Stimulated activated CD4-positive, alpha-beta T cell treated with anti-CD3 and anti-CD28 coated beads, Interleukin-12 subunit alpha, Interleukin-12 subunit beta, amount 100 ng/mL, for 4 hours (primary cell): Measurements from ENCODE around the gene USP32.

Experiments
- DNase-seq: peaks from one replicate; pipeline ENCODE4 v3.0.0-alpha.2; 2020

USP32 gene

GRCh38 chr17:60147553-60148223 is 244.2 kb downstream of the USP32 start:
- DNase-seq: no peak

GRCh38 chr17:60146206-60146605 is 245.7 kb downstream of the USP32 start:
- DNase-seq: no peak

GRCh38 chr17:60145006-60145935 is 246.7 kb downstream of the USP32 start:
- no peak for DNase-seq

DNA sequence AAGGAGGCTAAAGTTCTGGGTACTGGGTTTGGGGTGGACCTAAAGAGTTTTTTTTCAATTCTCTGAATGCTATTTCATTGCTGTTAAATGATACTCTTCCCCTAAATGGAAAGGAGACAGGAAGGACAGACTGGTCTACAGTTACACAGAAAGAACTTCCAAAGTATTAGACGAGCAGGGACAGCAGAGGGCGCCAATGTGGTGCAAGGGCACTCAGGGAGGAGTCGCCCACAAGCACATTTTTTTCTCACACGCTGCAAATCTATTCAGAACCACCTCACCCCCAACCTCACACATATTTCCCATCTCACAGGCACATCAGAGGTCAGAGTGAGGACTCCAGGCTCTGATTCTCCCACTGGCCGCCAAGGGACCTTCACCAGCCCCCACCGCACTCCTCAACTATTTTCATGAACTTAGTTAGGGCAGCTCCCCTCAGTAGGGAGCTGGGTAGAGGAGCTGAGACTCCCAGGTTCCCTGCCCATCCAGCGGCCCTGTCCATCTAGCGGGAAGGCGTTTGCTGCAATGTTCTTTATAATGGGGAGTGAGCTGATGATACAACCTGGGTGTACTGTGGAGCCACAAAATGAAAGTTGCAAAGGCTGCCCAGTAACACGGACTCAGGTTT is 248.9 kb downstream of the USP32 start:
- peak; percentile 78 for DNase-seq

GRCh38 chr17:60141111-60142018 is 250.6 kb downstream of the USP32 start:
- DNase-seq: no peak

DNA sequence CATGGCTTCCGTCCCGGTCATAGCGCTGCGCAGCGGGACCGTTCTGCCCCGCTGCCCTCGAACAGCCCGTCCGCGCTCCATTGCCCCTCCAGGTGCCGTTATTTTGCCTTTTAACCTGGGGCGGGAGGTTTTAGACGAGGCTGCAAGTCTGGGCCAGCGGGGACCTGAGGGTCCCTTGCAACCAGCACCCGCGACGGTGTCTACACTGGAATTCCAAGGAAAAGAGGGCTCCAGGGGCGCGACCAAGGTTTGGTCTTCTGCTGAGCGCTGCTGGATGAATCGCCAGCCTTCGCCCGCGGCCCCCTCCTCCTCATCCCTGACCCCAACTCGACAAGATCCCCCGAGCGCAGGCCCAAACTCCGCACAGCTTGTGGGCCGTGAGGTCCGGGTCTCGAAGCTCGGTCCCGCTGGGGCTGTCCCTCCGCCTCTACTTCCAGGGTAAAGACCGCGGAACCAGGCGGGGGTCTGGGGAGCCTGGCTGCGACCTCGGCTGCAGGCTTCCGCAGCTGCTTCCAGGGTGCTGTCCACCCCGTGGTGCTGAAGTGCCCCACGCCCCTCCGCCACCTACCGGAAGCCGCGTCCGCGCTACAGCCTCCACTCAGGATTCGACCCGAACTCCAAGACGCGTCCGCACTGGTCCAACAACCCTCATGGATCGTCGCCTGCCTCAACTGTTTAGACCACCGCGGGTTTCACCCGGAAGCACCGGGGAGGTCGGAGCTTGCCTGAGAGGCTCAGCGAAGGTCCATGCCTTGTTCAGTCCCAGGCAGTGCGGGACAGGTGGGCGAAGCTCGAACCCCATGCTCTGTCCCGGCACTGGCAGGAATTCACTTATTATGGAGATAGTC is 252.3 kb downstream of the USP32 start:
- DNase-seq: peak; percentile 66

DNA sequence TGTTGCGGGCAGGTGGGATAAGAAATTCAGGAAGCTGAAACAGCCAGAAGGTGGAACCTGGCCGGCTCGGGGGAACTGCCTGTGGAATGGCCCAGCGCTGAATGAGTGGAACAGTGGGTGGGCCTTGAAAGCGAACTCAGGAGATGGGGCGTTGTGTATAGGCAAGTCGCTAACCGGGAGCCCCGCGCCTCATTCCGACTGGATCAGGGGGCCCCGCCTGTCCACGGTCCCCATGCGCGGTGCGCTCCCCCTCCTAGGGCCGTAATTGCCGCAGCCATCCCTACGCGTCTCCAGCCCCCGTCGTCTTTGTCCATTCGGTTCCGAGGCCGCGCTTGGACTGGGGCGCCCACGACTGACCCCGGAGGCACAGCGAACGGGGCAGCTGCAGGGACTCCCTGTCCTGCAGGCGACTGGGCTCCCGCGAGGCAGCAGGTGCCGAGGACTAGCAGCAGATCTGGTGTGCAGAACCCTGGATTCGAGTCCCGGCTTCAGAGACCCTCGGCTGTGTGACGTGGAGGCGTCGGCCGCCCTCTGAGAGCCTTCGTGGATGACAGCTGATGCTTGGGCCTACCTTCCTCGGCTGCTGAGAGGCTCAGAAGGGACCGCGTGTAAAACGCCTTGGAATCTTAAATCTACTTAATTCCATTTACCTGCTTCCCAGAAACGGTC is 253.0 kb downstream of the USP32 start:
- no peak for DNase-seq

DNA sequence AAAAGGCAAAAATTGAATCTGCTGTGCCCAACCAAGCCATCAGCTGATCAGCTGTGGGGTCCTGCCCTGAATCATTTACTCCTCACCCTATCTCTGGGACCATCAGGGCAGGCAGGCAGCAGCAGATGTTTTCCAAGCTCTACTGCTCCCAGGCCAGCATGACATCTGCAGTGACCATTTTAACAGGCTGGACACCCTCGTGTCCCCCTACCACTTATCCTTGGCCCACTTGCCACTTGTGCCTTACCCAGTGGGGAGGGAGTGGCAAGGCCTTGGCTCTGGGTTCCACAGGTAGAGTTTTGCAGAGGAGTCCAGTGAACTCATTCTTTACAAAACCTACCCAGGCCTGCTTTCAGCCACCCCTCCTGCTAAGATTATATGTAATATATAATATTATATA is 254.2 kb downstream of the USP32 start:
- DNase-seq: no peak

- DNase-seq: no peak
Measured at GRCh38 chr17:60135951-60136666, 255.8 kb downstream of the USP32 start.

DNA sequence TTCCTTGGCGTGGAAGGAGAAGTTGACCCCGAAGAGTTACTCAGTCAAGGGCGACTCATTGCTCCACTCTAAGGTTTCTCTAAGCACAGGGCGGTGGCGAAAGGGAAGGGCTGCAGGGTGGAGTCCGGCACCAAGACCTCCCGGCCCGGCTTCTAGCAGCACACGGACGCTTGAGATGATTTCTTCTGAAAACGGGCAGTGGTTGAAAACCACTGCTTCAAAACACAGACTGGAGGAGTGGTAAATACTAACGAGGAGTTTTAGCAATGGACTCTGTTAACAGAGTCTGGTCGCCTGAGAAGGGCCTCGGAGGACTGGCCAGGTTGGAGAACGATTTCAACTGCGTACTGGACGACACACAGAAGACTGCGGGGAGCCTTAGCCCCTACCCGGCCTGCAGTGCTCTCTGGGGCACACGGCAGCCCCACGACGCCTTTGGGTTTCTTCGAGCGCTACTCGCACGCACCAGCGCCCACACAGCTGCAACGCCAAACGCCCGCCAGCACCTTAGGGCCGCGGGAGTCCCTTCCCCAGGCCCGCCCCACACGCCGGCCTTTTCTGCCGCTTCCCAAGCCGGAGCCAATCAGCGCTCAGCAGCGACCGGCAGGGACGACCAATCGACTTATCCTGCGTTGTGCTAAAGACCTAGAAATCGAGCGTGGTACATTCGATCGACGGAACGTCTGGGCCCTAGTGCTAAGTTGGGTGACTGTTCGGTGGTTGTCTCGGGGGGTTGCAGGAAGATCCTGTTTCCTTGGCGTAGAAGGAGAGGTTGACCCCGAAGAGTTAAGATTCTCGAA is 256.6 kb downstream of the USP32 start:
- DNase-seq: peak; percentile 79

DNA sequence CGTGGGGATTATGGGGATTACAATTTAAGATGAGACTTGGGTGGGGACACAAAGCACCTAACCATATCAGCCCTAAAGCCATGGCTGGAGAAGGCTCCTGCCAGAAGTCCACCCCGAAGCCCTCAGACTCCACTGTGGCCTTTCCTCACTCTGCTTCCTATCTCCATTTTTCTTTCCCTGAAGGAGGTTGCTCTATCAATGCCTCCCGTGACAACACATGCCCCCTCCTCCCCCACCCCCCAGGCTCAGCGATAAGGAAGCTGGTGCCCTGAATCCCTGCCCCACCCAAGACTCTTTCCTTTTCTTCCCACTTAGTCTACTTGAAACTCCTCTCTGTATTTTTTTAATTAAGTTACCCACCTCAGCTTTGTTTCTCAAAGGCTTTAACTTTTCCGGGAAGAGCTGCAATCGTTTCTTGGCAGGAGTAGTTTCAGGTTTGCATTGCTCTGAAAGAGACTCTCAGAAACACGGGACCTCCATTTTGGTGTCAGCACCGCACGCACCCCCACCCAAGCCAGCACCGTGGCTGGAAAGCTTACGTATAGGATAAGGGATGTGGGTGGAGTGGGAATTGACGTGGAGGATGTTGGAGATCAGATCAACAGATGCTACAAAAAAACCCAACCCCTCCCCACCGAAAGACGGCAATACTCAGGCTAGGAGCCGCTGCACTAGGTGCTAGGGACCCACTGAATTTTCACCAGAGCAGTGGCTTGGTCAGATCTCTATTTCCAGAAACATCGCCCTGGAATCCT is 257.4 kb downstream of the USP32 start:
- DNase-seq: no peak

DNA sequence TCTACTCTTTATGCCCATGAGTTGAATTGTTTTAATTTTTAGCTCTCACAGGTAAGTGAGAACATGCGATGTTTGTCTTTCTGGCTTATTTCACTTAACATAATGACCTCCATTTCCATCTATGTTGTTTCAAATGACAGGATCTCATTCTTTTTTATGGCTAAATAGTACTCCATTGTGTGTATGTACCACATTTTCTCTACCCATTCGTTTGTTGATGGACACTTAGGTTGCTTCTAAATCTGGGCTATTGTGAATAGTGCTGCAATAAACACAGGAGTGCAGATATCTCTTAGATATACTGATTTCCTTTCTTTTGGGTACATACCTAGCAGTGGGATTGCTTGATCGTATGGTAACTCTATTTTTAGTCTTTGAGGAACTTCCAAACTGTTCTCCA is 261.5 kb downstream of the USP32 start:
- no peak for DNase-seq

- DNase-seq: no peak
Measured at GRCh38 chr17:60129164-60129563, 262.8 kb downstream of the USP32 start.
